Activated naive CD4-positive, alpha-beta T cell treated with anti-CD3 and anti-CD28 coated beads, Interleukin-2, amount 10 ng/mL, durations not matched to agents 7 days and 5 days (primary cell): ENCODE data around the gene CLEC1A.

Experiments
- CTCF ChIA-PET: fragments of 350-600 bp; sonication (Branson Sonifier 250); formaldehyde crosslinking; loops from one replicate; lab custom pipeline; 2021; ENCODE audit warnings: antibody characterized with exemption; lab: Charles Lee
- DNase-seq: peaks from one replicate; pipeline ENCODE4 v3.0.0-alpha.2; 2020
- H3K27ac Mint-ChIP-seq: one replicate; pipeline ENCODE4 v1.8.0; 2021; ENCODE audit warnings: mild to moderate bottlenecking, moderate library complexity, mixed read lengths
- H3K27me3 Mint-ChIP-seq: one replicate; pipeline ENCODE4 v1.8.0; 2021; ENCODE audit warnings: mild to moderate bottlenecking, mixed read lengths
- H3K36me3 Mint-ChIP-seq: one replicate; pipeline ENCODE4 v1.8.0; 2021; ENCODE audit warnings: mixed read lengths
- H3K4me1 Mint-ChIP-seq: one replicate; pipeline ENCODE4 v1.8.0; 2021; ENCODE audit warnings: mixed read lengths
- H3K4me3 Mint-ChIP-seq: one replicate; pipeline ENCODE4 v1.8.0; 2021; ENCODE audit warnings: mild to moderate bottlenecking, moderate library complexity, mixed read lengths
- H3K9me3 Mint-ChIP-seq: one replicate; pipeline ENCODE4 v1.8.0; 2021; ENCODE audit warnings: mixed read lengths

Gene CLEC1A, protein sequence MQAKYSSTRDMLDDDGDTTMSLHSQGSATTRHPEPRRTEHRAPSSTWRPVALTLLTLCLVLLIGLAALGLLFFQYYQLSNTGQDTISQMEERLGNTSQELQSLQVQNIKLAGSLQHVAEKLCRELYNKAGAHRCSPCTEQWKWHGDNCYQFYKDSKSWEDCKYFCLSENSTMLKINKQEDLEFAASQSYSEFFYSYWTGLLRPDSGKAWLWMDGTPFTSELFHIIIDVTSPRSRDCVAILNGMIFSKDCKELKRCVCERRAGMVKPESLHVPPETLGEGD

GRCh38 chr12:10098791-10099190 lies at the start of gene CLEC1A:
CLEC1A (minus strand) TSS chr12:10098985; CDS start chr12:10098922, 63 bp downstream.
- no peak within 1 kb of the TSS for H3K4me3 Mint-ChIP-seq
- CTCF ChIA-PET = no interaction called here
- H3K27ac Mint-ChIP-seq = no peak within 1 kb of the TSS
- peaks cover 4% of the 10 kb centered on the region for H3K9me3 Mint-ChIP-seq
- peaks cover 15% of the 10 kb centered on the region for H3K27me3 Mint-ChIP-seq
- H3K4me1 Mint-ChIP-seq = no peaks in the 10 kb centered on the region
- no peak for DNase-seq
- no peaks in the 10 kb centered on the region for H3K36me3 Mint-ChIP-seq

DNA sequence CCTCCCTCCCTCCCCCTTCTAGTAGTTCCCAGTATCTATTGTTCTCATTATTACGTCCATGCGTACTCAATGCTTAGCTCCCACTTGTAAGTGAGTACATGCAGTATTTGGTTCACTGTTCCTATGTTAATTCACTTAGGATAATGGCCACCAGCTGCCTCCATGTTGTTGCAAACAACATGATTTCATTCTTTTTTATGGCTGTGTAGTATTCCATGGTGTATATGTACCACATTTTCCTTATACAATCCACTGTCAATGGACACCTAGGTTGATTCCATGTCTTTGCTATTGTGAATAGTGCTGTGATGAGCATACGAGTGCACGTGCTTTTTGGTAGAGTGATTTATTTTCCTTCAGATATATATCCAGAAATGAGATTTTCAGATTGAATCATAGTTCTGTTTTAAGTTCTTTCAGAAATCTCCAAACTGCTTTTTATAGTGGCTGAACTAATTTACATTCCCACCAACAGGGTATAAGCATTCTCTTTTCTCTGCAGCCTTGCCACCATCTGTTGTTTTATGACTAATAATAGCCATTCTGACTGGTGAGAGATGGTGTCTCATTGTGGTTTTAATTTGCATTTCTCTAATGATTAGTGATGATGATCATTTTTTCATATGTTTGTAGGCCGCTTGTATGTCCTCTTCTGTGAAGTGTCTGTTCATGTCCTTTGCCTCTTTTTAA lies 49.1 kb upstream of the CLEC1A start:
- Mint-ChIP-seq H3K36me3 (no peaks in the 10 kb centered on the region), H3K27me3 (peaks cover 18% of the 10 kb centered on the region), H3K9me3 (no peaks in the 10 kb centered on the region), H3K4me3 (no peak overlapping the region), H3K4me1 (peaks cover under 1% of the 10 kb centered on the region), H3K27ac (no peak overlapping the region)
- CTCF ChIA-PET = interaction anchor here (1.3 kb wide), 2 partner anchors 11 to 12 kb away, joined by 3 to 4 read pairs; no protein-coding TSS in a partner anchor
- no peak for DNase-seq

- H3K36me3 Mint-ChIP-seq = no peaks in the 10 kb centered on the region
- H3K9me3 Mint-ChIP-seq = no peaks in the 10 kb centered on the region
- CTCF ChIA-PET = interaction anchor here (1.0 to 1.6 kb wide), 5 partner anchors 10 to 400 kb away, joined by 3 to 6 read pairs (median 4); no protein-coding TSS in a partner anchor
- no peak overlapping the region for H3K4me3 Mint-ChIP-seq
- no peak overlapping the region for H3K27ac Mint-ChIP-seq
- no peaks in the 10 kb centered on the region for H3K4me1 Mint-ChIP-seq
- no peak for DNase-seq
- H3K27me3 Mint-ChIP-seq = peaks cover 18% of the 10 kb centered on the region
These were observed 44.3 kb upstream of the CLEC1A start for GRCh38 chr12:10142976-10143589.

GRCh38 chr12:10140001-10140400 lies 41.2 kb upstream of the CLEC1A start:
- Mint-ChIP-seq H3K4me1 (no peaks in the 10 kb centered on the region), H3K36me3 (no peaks in the 10 kb centered on the region), H3K4me3 (no peak overlapping the region), H3K9me3 (no peaks in the 10 kb centered on the region), H3K27ac (no peak overlapping the region), H3K27me3 (peaks cover 27% of the 10 kb centered on the region)
- DNase-seq = peak; percentile 68
- CTCF ChIA-PET = interaction anchor here (0.9 to 3.4 kb wide), 15 partner anchors 9 to 397 kb away, joined by 3 to 25 read pairs (median 8); partner anchors contain the start of genes CLEC12B and CLEC7A

DNA sequence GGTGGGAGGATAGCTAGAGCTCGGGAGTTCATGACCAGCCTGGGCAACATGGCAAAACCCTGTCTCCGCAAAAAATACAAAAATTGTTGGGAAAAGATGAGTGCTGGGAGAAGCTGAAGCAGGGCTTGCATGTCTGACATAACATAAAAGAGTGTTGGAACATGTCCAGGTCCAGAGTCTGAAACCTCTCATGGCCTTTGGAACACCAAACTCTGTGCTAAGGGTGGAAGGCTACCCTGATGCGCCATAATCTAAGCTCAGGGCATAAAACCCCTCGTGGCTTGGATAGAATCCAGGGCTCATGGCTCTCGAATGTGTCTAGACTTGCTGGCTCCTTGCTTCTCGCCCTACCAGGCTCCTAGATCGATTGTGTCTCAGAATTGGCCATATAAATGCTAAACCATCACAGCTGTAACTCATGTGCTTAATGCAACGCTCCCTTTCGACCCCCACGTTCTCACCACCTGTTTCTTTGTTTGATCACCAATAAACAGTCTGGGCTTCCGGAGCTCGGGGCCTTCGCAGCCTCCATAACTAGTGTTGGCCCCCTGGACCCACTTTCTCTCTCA lies 37.9 kb upstream of the CLEC1A start:
- Mint-ChIP-seq H3K36me3 (no peaks in the 10 kb centered on the region), H3K4me1 (no peaks in the 10 kb centered on the region), H3K27me3 (peaks cover 29% of the 10 kb centered on the region), H3K27ac (no peak overlapping the region), H3K4me3 (no peak overlapping the region), H3K9me3 (no peaks in the 10 kb centered on the region)
- CTCF ChIA-PET = interaction anchor here (0.7 to 1.5 kb wide), 6 partner anchors 11 to 386 kb away, joined by 3 to 6 read pairs (median 4); no protein-coding TSS in a partner anchor
- DNase-seq = no peak

DNA sequence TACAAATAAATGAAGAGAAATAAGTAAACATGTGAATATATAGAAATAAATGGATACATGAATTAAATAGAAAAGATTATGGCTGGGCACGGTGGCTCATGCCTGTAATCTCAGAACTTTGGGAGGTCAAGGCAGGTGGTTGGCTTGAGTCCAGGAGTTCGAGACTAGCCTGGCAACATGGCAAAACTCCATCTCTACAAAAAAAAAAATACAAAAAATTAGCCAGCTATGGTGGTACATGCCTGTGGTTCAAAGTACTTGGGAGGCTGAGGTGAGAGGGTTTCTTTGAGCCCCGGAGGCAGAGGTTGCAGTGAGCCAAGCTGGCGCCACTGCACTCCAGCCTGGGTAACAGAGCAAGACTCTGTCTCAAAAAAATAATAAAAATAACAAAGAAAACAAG lies 36.3 kb upstream of the CLEC1A start:
- no peaks in the 10 kb centered on the region for H3K36me3 Mint-ChIP-seq
- peaks cover 2% of the 10 kb centered on the region for H3K4me1 Mint-ChIP-seq
- H3K27ac Mint-ChIP-seq = no peak overlapping the region
- H3K27me3 Mint-ChIP-seq = peaks cover 29% of the 10 kb centered on the region
- H3K9me3 Mint-ChIP-seq = no peaks in the 10 kb centered on the region
- CTCF ChIA-PET = no interaction called here
- H3K4me3 Mint-ChIP-seq = no peak overlapping the region
- no peak for DNase-seq

DNA sequence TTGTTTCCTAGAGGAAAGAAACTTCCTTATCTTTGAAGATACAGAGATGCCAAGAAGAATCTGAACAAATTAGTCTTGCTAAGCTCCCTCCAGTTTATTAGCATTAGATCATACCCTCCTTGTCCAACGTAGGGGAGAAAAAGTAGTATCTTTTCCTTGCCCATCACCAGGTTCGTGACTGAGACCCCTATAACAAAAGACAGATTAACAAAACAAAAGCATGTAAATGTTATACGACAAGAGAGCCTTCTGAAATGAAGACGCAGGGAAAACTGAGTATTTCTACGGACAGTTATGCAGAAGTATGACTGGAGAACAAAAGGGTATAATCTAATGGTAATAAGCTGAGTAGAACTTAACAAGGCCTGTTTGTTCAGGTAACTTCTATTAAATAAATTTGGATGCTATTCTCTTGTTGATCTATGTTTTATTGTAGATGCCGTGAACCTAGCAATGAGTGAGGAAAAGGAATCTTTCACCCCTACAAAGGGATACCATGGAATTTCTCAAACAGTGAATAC lies 34.1 kb upstream of the CLEC1A start:
- H3K27ac Mint-ChIP-seq = no peak overlapping the region
- H3K4me3 Mint-ChIP-seq = no peak overlapping the region
- H3K9me3 Mint-ChIP-seq = no peaks in the 10 kb centered on the region
- H3K36me3 Mint-ChIP-seq = no peaks in the 10 kb centered on the region
- DNase-seq = no peak
- peaks cover 6% of the 10 kb centered on the region for H3K4me1 Mint-ChIP-seq
- CTCF ChIA-PET = no interaction called here
- peaks cover 36% of the 10 kb centered on the region for H3K27me3 Mint-ChIP-seq

DNA sequence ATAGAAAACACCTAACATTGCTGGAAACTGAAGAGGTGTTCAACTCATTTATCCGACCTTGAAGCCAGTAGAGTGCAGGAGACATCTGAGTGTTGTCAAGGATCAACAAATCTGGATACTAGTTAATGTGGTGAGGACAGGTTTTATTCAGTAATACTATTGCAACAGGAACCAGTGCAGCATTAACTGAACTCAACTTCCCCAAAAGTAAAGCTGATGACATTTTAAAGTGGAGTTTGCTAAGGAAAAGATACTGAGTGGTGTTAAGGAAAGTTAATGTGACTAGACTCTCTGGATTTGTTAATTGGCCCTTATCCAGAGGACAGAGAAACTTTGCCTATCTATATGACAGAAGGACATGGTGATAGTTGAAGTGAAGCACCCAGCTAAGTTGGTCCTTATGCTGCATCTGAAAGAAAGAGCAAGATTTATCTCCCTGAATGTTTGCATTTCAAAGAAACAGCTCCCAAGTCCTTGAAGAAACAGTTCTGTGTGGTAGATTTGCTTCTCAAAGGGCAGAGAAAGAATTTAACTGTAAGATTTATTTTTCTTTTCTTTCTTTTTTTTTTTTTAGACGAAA lies 32.4 kb upstream of the CLEC1A start:
- H3K4me3 Mint-ChIP-seq = no peak overlapping the region
- CTCF ChIA-PET = interaction anchor here (1.0 to 2.1 kb wide), 3 partner anchors 9 to 381 kb away, joined by 3 to 9 read pairs (median 7); no protein-coding TSS in a partner anchor
- no peak for DNase-seq
- no peaks in the 10 kb centered on the region for H3K36me3 Mint-ChIP-seq
- peaks cover 30% of the 10 kb centered on the region for H3K27me3 Mint-ChIP-seq
- no peak overlapping the region for H3K27ac Mint-ChIP-seq
- peaks cover 6% of the 10 kb centered on the region for H3K4me1 Mint-ChIP-seq
- H3K9me3 Mint-ChIP-seq = no peaks in the 10 kb centered on the region

DNA sequence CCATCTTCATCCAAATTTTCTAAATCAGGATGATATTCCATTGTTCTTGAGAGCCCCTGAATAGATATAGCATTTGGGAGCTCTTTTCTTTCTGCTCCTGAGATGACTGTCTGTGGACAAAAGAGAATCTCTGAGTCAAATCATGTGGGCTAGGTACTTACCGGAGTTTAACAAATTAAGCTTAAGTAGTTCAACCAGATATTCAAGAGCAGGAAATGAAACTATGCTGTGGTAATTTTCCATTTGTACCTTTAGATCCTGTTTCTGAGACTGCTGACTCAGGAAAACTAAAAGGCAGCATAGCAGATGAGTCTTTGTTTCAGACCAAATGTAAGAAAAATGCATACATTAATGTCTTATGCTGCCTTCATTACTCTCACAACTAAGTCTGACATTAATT lies 31.3 kb upstream of the CLEC1A start, which contains the start of gene CLEC7A:
Gene CLEC7A (minus strand): TSS at position 158 of the 400 bp plus-strand sequence. CDS start 117 bp downstream, at position 41.
- no peak for DNase-seq
- Mint-ChIP-seq H3K9me3 (no peaks in the 10 kb centered on the region), H3K4me1 (peaks cover 6% of the 10 kb centered on the region), H3K27ac (no peak within 1 kb of the TSS), H3K36me3 (no peaks in the 10 kb centered on the region), H3K27me3 (peaks cover 24% of the 10 kb centered on the region), H3K4me3 (no peak within 1 kb of the TSS)
- CTCF ChIA-PET = interaction anchor here (1.0 to 2.1 kb wide), 5 partner anchors 10 to 385 kb away, joined by 3 to 9 read pairs (median 4); no protein-coding TSS in a partner anchor

GRCh38 chr12:10128687-10129086 lies 29.9 kb upstream of the CLEC1A start:
- CTCF ChIA-PET = no interaction called here
- peaks cover 6% of the 10 kb centered on the region for H3K4me1 Mint-ChIP-seq
- H3K27me3 Mint-ChIP-seq = peaks cover 16% of the 10 kb centered on the region
- H3K9me3 Mint-ChIP-seq = no peaks in the 10 kb centered on the region
- H3K36me3 Mint-ChIP-seq = no peaks in the 10 kb centered on the region
- DNase-seq = no peak
- no peak overlapping the region for H3K27ac Mint-ChIP-seq
- no peak overlapping the region for H3K4me3 Mint-ChIP-seq

DNA sequence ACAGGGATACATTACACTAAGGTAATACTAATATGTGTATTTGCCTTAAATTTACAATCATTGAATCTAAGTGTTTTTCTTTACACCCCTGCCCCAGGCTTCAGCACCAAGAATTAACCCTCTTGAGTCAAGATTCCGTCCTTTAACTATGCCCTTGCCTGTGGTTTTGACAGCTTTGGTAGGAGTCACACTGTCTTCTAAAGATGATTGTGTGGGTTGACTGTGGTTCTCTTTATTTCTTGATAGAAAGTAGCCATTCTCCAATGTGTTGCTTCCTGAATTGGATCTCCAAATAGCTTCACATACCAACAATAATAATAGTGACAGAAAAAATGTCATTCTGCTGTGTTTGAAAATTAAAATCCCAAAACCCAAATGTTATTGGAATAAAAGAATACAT lies 27.6 kb upstream of the CLEC1A start:
- H3K27ac Mint-ChIP-seq = no peak overlapping the region
- H3K4me1 Mint-ChIP-seq = peaks cover 6% of the 10 kb centered on the region
- no peaks in the 10 kb centered on the region for H3K9me3 Mint-ChIP-seq
- H3K27me3 Mint-ChIP-seq = peaks cover 11% of the 10 kb centered on the region
- no peaks in the 10 kb centered on the region for H3K36me3 Mint-ChIP-seq
- CTCF ChIA-PET = no interaction called here
- no peak overlapping the region for H3K4me3 Mint-ChIP-seq
- DNase-seq = no peak

DNA sequence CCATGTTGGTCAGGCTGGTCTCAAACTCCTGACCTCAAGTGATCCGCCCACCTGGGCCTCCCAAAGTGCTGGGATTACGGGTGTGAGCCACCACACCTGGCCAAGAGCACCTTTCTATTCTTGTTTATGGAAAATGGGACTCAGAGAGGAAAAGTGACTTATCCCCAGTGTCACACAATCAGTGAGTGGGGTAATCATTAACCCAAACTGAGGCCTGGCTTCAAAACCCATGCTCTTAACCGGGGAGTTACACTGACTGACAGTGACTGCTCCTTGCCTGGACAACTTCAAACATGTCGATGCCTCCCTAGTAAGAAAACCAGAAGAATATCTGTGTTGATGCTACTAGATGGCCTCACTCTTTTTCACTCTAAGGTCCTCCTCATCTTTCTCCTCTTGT lies 23.9 kb upstream of the CLEC1A start:
- Mint-ChIP-seq H3K27ac (no peak overlapping the region), H3K4me1 (no peaks in the 10 kb centered on the region), H3K9me3 (no peaks in the 10 kb centered on the region), H3K4me3 (no peak overlapping the region), H3K36me3 (no peaks in the 10 kb centered on the region), H3K27me3 (peaks cover 3% of the 10 kb centered on the region)
- CTCF ChIA-PET = no interaction called here
- DNase-seq = no peak

- DNase-seq = no peak
- CTCF ChIA-PET = no interaction called here
- H3K4me3 Mint-ChIP-seq = no peak overlapping the region
- H3K27ac Mint-ChIP-seq = no peak overlapping the region
- no peaks in the 10 kb centered on the region for H3K9me3 Mint-ChIP-seq
- no peaks in the 10 kb centered on the region for H3K36me3 Mint-ChIP-seq
- no peaks in the 10 kb centered on the region for H3K4me1 Mint-ChIP-seq
- no peaks in the 10 kb centered on the region for H3K27me3 Mint-ChIP-seq
These were observed 22.5 kb upstream of the CLEC1A start for GRCh38 chr12:10121278-10121677.
